Stimulated activated naive B cell treated with anti-CD40 and anti-IgM and Interleukin-4, amounts not matched to agents 10 μg/mL and 1 μg/mL and 100 μg/mL, for 72 hours (primary cell): ENCODE measurements around the gene SNX5.

Source experiments
- ATAC-seq, 2 donors: fragments of 150-1000 bp; cut with Tn5 transposase; replicated peaks; 2 replicates each; pipeline ENCODE4 v1.10.0; 2021; ENCODE audit warnings: moderate library complexity in 1 of 2
- DNase-seq: peaks from one replicate; pipeline ENCODE4 v3.0.0; 2021
- H3K27ac Mint-ChIP-seq: one replicate; pipeline ENCODE4 v1.8.0; 2022; ENCODE audit warnings: mild to moderate bottlenecking, mixed read lengths
- H3K27me3 Mint-ChIP-seq, 2 donors: one replicate each; pipeline ENCODE4 v1.8.0; 2022; ENCODE audit warnings: mixed read lengths in 2 of 2
- H3K36me3 Mint-ChIP-seq, 2 donors: one replicate each; pipeline ENCODE4 v1.8.0; 2022; ENCODE audit warnings: mixed read lengths in 2 of 2, mild to moderate bottlenecking in 1 of 2
- H3K4me1 Mint-ChIP-seq, 2 donors: one replicate each; pipeline ENCODE4 v1.8.0; 2022; ENCODE audit warnings: mixed read lengths in 2 of 2, mild to moderate bottlenecking in 1 of 2
- H3K4me3 Mint-ChIP-seq, 2 donors: one replicate each; pipeline ENCODE4 v1.8.0; 2022; ENCODE audit warnings: mild to moderate bottlenecking in 2 of 2, mixed read lengths in 2 of 2, moderate library complexity in 1 of 2
- H3K9me3 Mint-ChIP-seq, 2 donors: one replicate each; pipeline ENCODE4 v1.8.0; 2022; ENCODE audit warnings: mixed read lengths in 2 of 2, mild to moderate bottlenecking in 1 of 2

SNX5 gene

GRCh38 chr20:17895641-17896171, 72.9 kb downstream of the SNX5 start:
- peak overlapping the region; percentile 96 for H3K27ac Mint-ChIP-seq
- peaks cover 0 to 3% of the 10 kb centered on the region in 2 donors for H3K27me3 Mint-ChIP-seq
- ATAC-seq = peak; percentile 81 to 89

DNA sequence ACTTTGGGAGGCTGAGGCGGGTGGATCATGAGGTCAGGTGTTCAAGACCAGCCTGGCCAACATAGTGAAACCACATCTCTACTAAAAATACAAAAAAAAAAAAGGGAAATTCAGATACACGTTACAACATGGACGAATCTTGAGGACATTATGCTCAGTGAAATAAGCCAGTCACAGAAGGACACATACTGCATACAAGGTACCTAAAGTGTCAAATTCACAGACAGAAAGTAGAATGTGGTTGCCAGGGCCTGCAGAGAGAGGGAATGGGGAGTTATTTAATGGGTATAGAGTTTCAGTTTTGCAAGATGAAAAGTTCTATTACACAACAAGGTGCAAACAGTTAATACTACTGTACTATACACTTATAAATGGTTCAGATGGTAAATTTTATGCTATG, 75.1 kb downstream of the SNX5 start:
- DNase-seq (no peak), ATAC-seq (no peak)
- Mint-ChIP-seq H3K4me1 (peaks cover 25 to 60% of the 10 kb centered on the region in 2 donors), H3K9me3 (peaks cover 10 to 13% of the 10 kb centered on the region in 2 donors), H3K4me3 (no peak overlapping the region), H3K36me3 (peaks cover 12 to 18% of the 10 kb centered on the region in 2 donors), H3K27me3 (no peaks in the 10 kb centered on the region), H3K27ac (no peak overlapping the region)

More at GRCh38 chr20:17895641-17896171, 72.9 kb downstream of the SNX5 start:
- H3K36me3 Mint-ChIP-seq = peaks cover 0 to 2% of the 10 kb centered on the region in 2 donors
- peaks cover 34 to 78% of the 10 kb centered on the region in 2 donors for H3K4me1 Mint-ChIP-seq
- peak overlapping the region; percentile 89 to 93 for H3K4me3 Mint-ChIP-seq
- DNase-seq = peak; percentile 72
- no peaks in the 10 kb centered on the region for H3K9me3 Mint-ChIP-seq

DNA sequence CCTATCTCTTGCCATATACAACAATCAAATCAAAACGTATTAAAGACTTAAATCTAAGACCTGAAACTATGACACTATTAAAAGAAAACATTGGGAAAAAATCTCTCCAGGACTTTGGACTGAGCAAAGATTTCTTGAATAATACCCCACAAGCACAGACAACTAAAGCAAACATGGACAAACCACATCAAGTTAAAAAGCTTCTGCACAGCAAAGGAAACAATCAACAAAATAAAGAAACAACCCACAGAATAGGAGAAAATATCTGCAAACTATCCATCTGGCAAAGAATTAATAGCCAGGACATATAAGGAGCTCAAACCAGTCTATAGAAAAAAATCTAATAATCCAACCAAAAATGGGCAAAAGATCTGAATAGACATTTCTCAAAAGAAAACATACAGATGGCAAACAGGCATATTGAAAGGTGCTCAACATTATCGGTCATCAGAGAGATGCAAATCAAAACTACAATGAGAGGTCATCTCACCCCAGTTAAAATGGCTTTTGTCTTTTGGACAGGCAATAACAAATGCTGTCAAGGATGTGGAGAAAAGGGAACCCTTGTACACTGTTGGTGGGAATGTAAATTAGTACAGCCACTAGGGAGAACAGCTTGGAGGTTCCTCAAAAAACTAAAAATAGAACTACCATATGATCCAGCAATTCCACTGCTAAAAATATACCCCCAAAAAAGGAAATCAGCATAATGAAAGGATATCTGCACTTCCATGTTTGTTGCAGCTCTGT, 76.2 kb downstream of the SNX5 start:
- Mint-ChIP-seq H3K4me3 (no peak overlapping the region), H3K27me3 (no peaks in the 10 kb centered on the region), H3K36me3 (peaks cover 17 to 25% of the 10 kb centered on the region in 2 donors), H3K4me1 (peaks cover 24 to 56% of the 10 kb centered on the region in 2 donors), H3K9me3 (peaks cover 10 to 13% of the 10 kb centered on the region in 2 donors), H3K27ac (no peak overlapping the region)
- DNase-seq = no peak
- no peak for ATAC-seq
